Measurements from ENCODE around the gene DGAT2. TPM values are rescaled to one million over a fixed set of nuclear protein-coding genes. Genes with fewer than 3 reads are reported as not detected.

The DGAT2 gene
- total RNA-seq, 6 donors from 2014 or later: 2.1 to 17.3 (median 10.4) TPM

- TF ChIP-seq POLR2AphosphoS5 (IDR thresholded peaks at IDR 0.05): no peak
- TF ChIP-seq POLR2A (IDR thresholded peaks at IDR 0.05): no peak
- no peak for TF ChIP-seq CTCF (IDR thresholded peaks at IDR 0.05)
- no peak for TF ChIP-seq EP300 (IDR thresholded peaks at IDR 0.05)
These were observed 52.6 kb downstream of the DGAT2 start for GRCh38 chr11:75821202-75821601.

GRCh38 chr11:75822541-75822940, 54.0 kb downstream of the DGAT2 start:
- TF ChIP-seq EP300 (IDR thresholded peaks at IDR 0.05): no peak
- TF ChIP-seq POLR2AphosphoS5 (IDR thresholded peaks at IDR 0.05): no peak
- TF ChIP-seq POLR2A (IDR thresholded peaks at IDR 0.05): no peak
- TF ChIP-seq CTCF (IDR thresholded peaks at IDR 0.05): no peak
- Histone ChIP-seq H3K27me3 (no peaks in the 10 kb centered on the region), H3K9me3 (no peaks in the 10 kb centered on the region), H3K36me3 (no peaks in the 10 kb centered on the region), H3K4me1 (peaks cover 46 to 84% (median 62%) of the 10 kb centered on the region in 4 donors), H3K27ac (peak overlapping the region in 2 of 4 donors; percentile 9 to 27), H3K4me3 (no peak overlapping the region)
- ATAC-seq (ENCODE audit: low FRiP score in 2 of 2) (no peak), DNase-seq (no peak)
- 57 to 61% methylated on average over 3 of the region's 3 CpGs for WGBS, 2 donors

More at GRCh38 chr11:75821202-75821601, 52.6 kb downstream of the DGAT2 start:
- ATAC-seq (ENCODE audit: low FRiP score in 2 of 2) (no peak), DNase-seq (no peak)
- H3K4me3 ChIP-seq: no peak overlapping the region
- H3K27ac ChIP-seq: no peak overlapping the region
- peaks cover 46 to 84% (median 63%) of the 10 kb centered on the region in 4 donors for H3K4me1 ChIP-seq
- H3K36me3 ChIP-seq: no peaks in the 10 kb centered on the region
- no peaks in the 10 kb centered on the region for H3K27me3 ChIP-seq
- WGBS, 2 donors: 85 to 91% methylated on average over 5 of the region's 5 CpGs
- H3K9me3 ChIP-seq: no peaks in the 10 kb centered on the region

- H3K36me3 ChIP-seq: no peaks in the 10 kb centered on the region
- no peak overlapping the region for H3K4me3 ChIP-seq
- DNase-seq: no peak
- peaks cover 54 to 81% (median 63%) of the 10 kb centered on the region in 4 donors for H3K4me1 ChIP-seq
- no peak for ATAC-seq (ENCODE audit: low FRiP score in 2 of 2)
- TF ChIP-seq POLR2A (IDR thresholded peaks at IDR 0.05) (no peak), POLR2AphosphoS5 (IDR thresholded peaks at IDR 0.05) (no peak), EP300 (IDR thresholded peaks at IDR 0.05) (no peak), CTCF (IDR thresholded peaks at IDR 0.05) (no peak)
- H3K27ac ChIP-seq: peak overlapping the region in 2 of 4 donors; percentile 9 to 27
- H3K27me3 ChIP-seq: no peaks in the 10 kb centered on the region
- H3K9me3 ChIP-seq: no peaks in the 10 kb centered on the region
- WGBS, 2 donors: 82 to 91% methylated on average over 4 of the region's 4 CpGs
These were observed 54.8 kb downstream of the DGAT2 start for GRCh38 chr11:75823415-75823814.

- Histone ChIP-seq H3K27ac (peak overlapping the region in 3 of 4 donors; percentile 9 to 45 (median 18)), H3K27me3 (no peaks in the 10 kb centered on the region), H3K4me1 (peaks cover 54 to 78% (median 59%) of the 10 kb centered on the region in 4 donors), H3K4me3 (peak overlapping the region in 1 of 4 donors; percentile 23), H3K9me3 (no peaks in the 10 kb centered on the region), H3K36me3 (no peaks in the 10 kb centered on the region)
- WGBS, 2 donors: 41 to 42% methylated on average over 4 of the region's 4 CpGs
- no peak for TF ChIP-seq POLR2AphosphoS5 (IDR thresholded peaks at IDR 0.05)
- TF ChIP-seq POLR2A (IDR thresholded peaks at IDR 0.05): no peak
- no peak for TF ChIP-seq CTCF (IDR thresholded peaks at IDR 0.05)
- TF ChIP-seq EP300 (IDR thresholded peaks at IDR 0.05): no peak
- no peak for DNase-seq
- no peak for ATAC-seq (ENCODE audit: low FRiP score in 2 of 2)
These were observed 55.4 kb downstream of the DGAT2 start for GRCh38 chr11:75823946-75824345.

Measured in upper lobe of left lung (tissue), 6 donors.